GM12801 (cell line): ENCODE measurements around the gene CLCN4.

Experiments used
- CTCF ChIP-seq: IDR thresholded peaks from one replicate; pipeline ENCODE4 v1.5.1; 2011; ENCODE audit warnings: control low read depth; ENCODE audit not compliant: insufficient read length; ENCODE audit errors: extremely low read depth

CLCN4 gene

GRCh38 chrX:10174810-10175209 lies 18.0 kb downstream of the CLCN4 start:
- no peak for TF ChIP-seq CTCF

- no peak for TF ChIP-seq CTCF
Observed at GRCh38 chrX:10175319-10175871, 18.6 kb downstream of the CLCN4 start.

- TF ChIP-seq CTCF: no peak
Observed at GRCh38 chrX:10176121-10177003, 19.6 kb downstream of the CLCN4 start.

- no peak for TF ChIP-seq CTCF
Observed at GRCh38 chrX:10177004-10177396, 20.2 kb downstream of the CLCN4 start.

- no peak for TF ChIP-seq CTCF
Observed at GRCh38 chrX:10177601-10178000, 20.8 kb downstream of the CLCN4 start.

- no peak for TF ChIP-seq CTCF
Observed at GRCh38 chrX:10178866-10179463, 22.2 kb downstream of the CLCN4 start.

- no peak for TF ChIP-seq CTCF
Observed at GRCh38 chrX:10183760-10184159, 27.0 kb downstream of the CLCN4 start.
